Thyroid gland (tissue), 4 donors: ENCODE measurements around the gene TSPAN9.

Experiments used
- POLR2A ChIP-seq, 2 donors: fragments of 450-650 bp; IDR thresholded peaks; one replicate each; pipeline ENCODE4 v1.6.1; 2017; ENCODE audit warnings: antibody characterized with exemption in 2 of 2, mild to moderate bottlenecking in 2 of 2, moderate library complexity in 1 of 2
- TF ChIP-seq, protein P1 (sequence below), 6 experiments: fragments of 200-600 bp in 3 of 6; fragments of 450-650 bp in 3 of 6; sonication (generic) in 3 of 6; IDR thresholded peaks; one replicate each; pipeline ENCODE4 v1.5.1; 2016 to 2019; ENCODE audit warnings: antibody characterized with exemption in 6 of 6, mild to moderate bottlenecking in 2 of 6, inconsistent platforms in 1 of 6, moderate library complexity in 1 of 6

DNA sequence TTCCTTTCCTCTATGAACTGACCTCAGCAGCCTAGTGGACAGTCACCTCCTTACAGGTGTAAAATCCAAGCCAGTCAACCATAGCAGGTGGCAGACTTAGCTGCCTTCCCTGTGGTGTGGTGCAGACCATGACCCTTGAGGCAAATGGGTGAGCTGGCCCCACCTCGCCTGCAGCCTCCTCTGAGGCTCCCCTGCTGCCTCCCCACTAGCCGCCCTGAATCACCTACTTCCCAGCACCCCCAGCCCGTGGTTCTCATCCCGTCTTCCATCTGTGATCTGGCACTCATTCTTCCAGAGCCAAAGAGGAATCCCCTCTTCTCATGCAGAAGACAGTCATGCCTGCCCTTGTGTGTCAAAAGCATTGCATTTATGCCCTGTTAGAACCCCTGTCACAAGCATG is 34.4 kb upstream of the TSPAN9 start:
- TF ChIP-seq, protein P1, sequence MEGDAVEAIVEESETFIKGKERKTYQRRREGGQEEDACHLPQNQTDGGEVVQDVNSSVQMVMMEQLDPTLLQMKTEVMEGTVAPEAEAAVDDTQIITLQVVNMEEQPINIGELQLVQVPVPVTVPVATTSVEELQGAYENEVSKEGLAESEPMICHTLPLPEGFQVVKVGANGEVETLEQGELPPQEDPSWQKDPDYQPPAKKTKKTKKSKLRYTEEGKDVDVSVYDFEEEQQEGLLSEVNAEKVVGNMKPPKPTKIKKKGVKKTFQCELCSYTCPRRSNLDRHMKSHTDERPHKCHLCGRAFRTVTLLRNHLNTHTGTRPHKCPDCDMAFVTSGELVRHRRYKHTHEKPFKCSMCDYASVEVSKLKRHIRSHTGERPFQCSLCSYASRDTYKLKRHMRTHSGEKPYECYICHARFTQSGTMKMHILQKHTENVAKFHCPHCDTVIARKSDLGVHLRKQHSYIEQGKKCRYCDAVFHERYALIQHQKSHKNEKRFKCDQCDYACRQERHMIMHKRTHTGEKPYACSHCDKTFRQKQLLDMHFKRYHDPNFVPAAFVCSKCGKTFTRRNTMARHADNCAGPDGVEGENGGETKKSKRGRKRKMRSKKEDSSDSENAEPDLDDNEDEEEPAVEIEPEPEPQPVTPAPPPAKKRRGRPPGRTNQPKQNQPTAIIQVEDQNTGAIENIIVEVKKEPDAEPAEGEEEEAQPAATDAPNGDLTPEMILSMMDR (IDR thresholded peaks at IDR 0.05) = no peak
- TF ChIP-seq POLR2A (IDR thresholded peaks at IDR 0.05) = no peak
